ENCODE measurements around the gene ZNHIT6.

The ZNHIT6 gene

GRCh38 chr1:85624361-85624760 lies 83.9 kb downstream of the ZNHIT6 start:
- Histone ChIP-seq H3K4me3 (ENCODE audit: insufficient read depth, low read depth, low read length) (no peak overlapping the region), H3K27me3 (ENCODE audit: control insufficient read depth, insufficient read depth, low read length, poor library complexity, severe bottlenecking) (no peaks in the 10 kb centered on the region), H3K27ac (ENCODE audit: insufficient read depth, low read depth, low read length, poor library complexity, severe bottlenecking) (no peak overlapping the region), H3K36me3 (ENCODE audit: control insufficient read depth, insufficient read depth, low read length) (no peaks in the 10 kb centered on the region), H3K4me1 (ENCODE audit: control insufficient read depth, insufficient read depth, low read length) (peaks cover 9% of the 10 kb centered on the region), H3K9me3 (ENCODE audit: control insufficient read depth, low read length) (no peaks in the 10 kb centered on the region)
- WGBS, 2 experiments, result 92 to 93% methylated on average over 4 of the region's 4 CpGs

GRCh38 chr1:85623061-85623471 lies 85.2 kb downstream of the ZNHIT6 start:
- H3K4me1 ChIP-seq (ENCODE audit: control insufficient read depth, insufficient read depth, low read length), result no peaks in the 10 kb centered on the region
- 94 to 100% methylated on average over 1 of the region's 1 CpG for WGBS, 2 experiments
- H3K27me3 ChIP-seq (ENCODE audit: control insufficient read depth, insufficient read depth, low read length, poor library complexity, severe bottlenecking), result no peaks in the 10 kb centered on the region
- H3K4me3 ChIP-seq (ENCODE audit: insufficient read depth, low read depth, low read length), result no peak overlapping the region
- H3K9me3 ChIP-seq (ENCODE audit: control insufficient read depth, low read length), result no peaks in the 10 kb centered on the region
- H3K27ac ChIP-seq (ENCODE audit: insufficient read depth, low read depth, low read length, poor library complexity, severe bottlenecking), result no peak overlapping the region
- H3K36me3 ChIP-seq (ENCODE audit: control insufficient read depth, insufficient read depth, low read length), result no peaks in the 10 kb centered on the region

- H3K9me3 ChIP-seq (ENCODE audit: control insufficient read depth, low read length), result no peaks in the 10 kb centered on the region
- H3K36me3 ChIP-seq (ENCODE audit: control insufficient read depth, insufficient read depth, low read length), result no peaks in the 10 kb centered on the region
- no peaks in the 10 kb centered on the region for H3K27me3 ChIP-seq (ENCODE audit: control insufficient read depth, insufficient read depth, low read length, poor library complexity, severe bottlenecking)
- no peaks in the 10 kb centered on the region for H3K4me1 ChIP-seq (ENCODE audit: control insufficient read depth, insufficient read depth, low read length)
- no peak overlapping the region for H3K4me3 ChIP-seq (ENCODE audit: insufficient read depth, low read depth, low read length)
- no peak overlapping the region for H3K27ac ChIP-seq (ENCODE audit: insufficient read depth, low read depth, low read length, poor library complexity, severe bottlenecking)
- WGBS, 2 experiments, result 86 to 100% methylated on average over 1 of the region's 1 CpG
Observed at GRCh38 chr1:85621430-85621829, 86.8 kb downstream of the ZNHIT6 start.

GRCh38 chr1:85617633-85618100 lies 90.6 kb downstream of the ZNHIT6 start:
- no peaks in the 10 kb centered on the region for H3K27me3 ChIP-seq (ENCODE audit: control insufficient read depth, insufficient read depth, low read length, poor library complexity, severe bottlenecking)
- peaks cover 5% of the 10 kb centered on the region for H3K4me1 ChIP-seq (ENCODE audit: control insufficient read depth, insufficient read depth, low read length)
- WGBS, 2 experiments, result 91 to 95% methylated on average over 3 of the region's 3 CpGs
- no peaks in the 10 kb centered on the region for H3K36me3 ChIP-seq (ENCODE audit: control insufficient read depth, insufficient read depth, low read length)
- H3K27ac ChIP-seq (ENCODE audit: insufficient read depth, low read depth, low read length, poor library complexity, severe bottlenecking), result no peak overlapping the region
- no peaks in the 10 kb centered on the region for H3K9me3 ChIP-seq (ENCODE audit: control insufficient read depth, low read length)
- H3K4me3 ChIP-seq (ENCODE audit: insufficient read depth, low read depth, low read length), result no peak overlapping the region

- 100% methylated on average over 2 of the region's 3 CpGs for WGBS, 2 experiments
- Histone ChIP-seq H3K36me3 (ENCODE audit: control insufficient read depth, insufficient read depth, low read length) (no peaks in the 10 kb centered on the region), H3K27me3 (ENCODE audit: control insufficient read depth, insufficient read depth, low read length, poor library complexity, severe bottlenecking) (no peaks in the 10 kb centered on the region), H3K4me1 (ENCODE audit: control insufficient read depth, insufficient read depth, low read length) (peaks cover 6% of the 10 kb centered on the region), H3K9me3 (ENCODE audit: control insufficient read depth, low read length) (no peaks in the 10 kb centered on the region), H3K4me3 (ENCODE audit: insufficient read depth, low read depth, low read length) (no peak overlapping the region), H3K27ac (ENCODE audit: insufficient read depth, low read depth, low read length, poor library complexity, severe bottlenecking) (no peak overlapping the region)
Observed at GRCh38 chr1:85616736-85617135, 91.5 kb downstream of the ZNHIT6 start.

GRCh38 chr1:85616364-85616705 lies 91.9 kb downstream of the ZNHIT6 start:
- Histone ChIP-seq H3K36me3 (ENCODE audit: control insufficient read depth, insufficient read depth, low read length) (no peaks in the 10 kb centered on the region), H3K4me3 (ENCODE audit: insufficient read depth, low read depth, low read length) (no peak overlapping the region), H3K4me1 (ENCODE audit: control insufficient read depth, insufficient read depth, low read length) (peaks cover 6% of the 10 kb centered on the region), H3K27me3 (ENCODE audit: control insufficient read depth, insufficient read depth, low read length, poor library complexity, severe bottlenecking) (no peaks in the 10 kb centered on the region), H3K27ac (ENCODE audit: insufficient read depth, low read depth, low read length, poor library complexity, severe bottlenecking) (no peak overlapping the region), H3K9me3 (ENCODE audit: control insufficient read depth, low read length) (no peaks in the 10 kb centered on the region)
- WGBS, 2 experiments, result 94 to 96% methylated on average over 11 of the region's 11 CpGs

GRCh38 chr1:85615586-85616363 lies 92.5 kb downstream of the ZNHIT6 start:
- Histone ChIP-seq H3K27ac (ENCODE audit: insufficient read depth, low read depth, low read length, poor library complexity, severe bottlenecking) (no peak overlapping the region), H3K27me3 (ENCODE audit: control insufficient read depth, insufficient read depth, low read length, poor library complexity, severe bottlenecking) (no peaks in the 10 kb centered on the region), H3K9me3 (ENCODE audit: control insufficient read depth, low read length) (no peaks in the 10 kb centered on the region), H3K4me1 (ENCODE audit: control insufficient read depth, insufficient read depth, low read length) (peaks cover 6% of the 10 kb centered on the region), H3K4me3 (ENCODE audit: insufficient read depth, low read depth, low read length) (no peak overlapping the region), H3K36me3 (ENCODE audit: control insufficient read depth, insufficient read depth, low read length) (no peaks in the 10 kb centered on the region)
- WGBS, 2 experiments, result 95 to 96% methylated on average over 48 to 49 of the region's 49 CpGs

GRCh38 chr1:85612704-85613361 lies 95.4 kb downstream of the ZNHIT6 start:
- WGBS, 2 experiments, result 70 to 74% methylated on average over 6 of the region's 6 CpGs
- Histone ChIP-seq H3K27ac (ENCODE audit: insufficient read depth, low read depth, low read length, poor library complexity, severe bottlenecking) (no peak overlapping the region), H3K36me3 (ENCODE audit: control insufficient read depth, insufficient read depth, low read length) (no peaks in the 10 kb centered on the region), H3K4me1 (ENCODE audit: control insufficient read depth, insufficient read depth, low read length) (peaks cover 6% of the 10 kb centered on the region), H3K9me3 (ENCODE audit: control insufficient read depth, low read length) (no peaks in the 10 kb centered on the region), H3K27me3 (ENCODE audit: control insufficient read depth, insufficient read depth, low read length, poor library complexity, severe bottlenecking) (no peaks in the 10 kb centered on the region), H3K4me3 (ENCODE audit: insufficient read depth, low read depth, low read length) (no peak overlapping the region)

GRCh38 chr1:85611856-85612255 lies 96.4 kb downstream of the ZNHIT6 start:
- peaks cover 11% of the 10 kb centered on the region for H3K4me1 ChIP-seq (ENCODE audit: control insufficient read depth, insufficient read depth, low read length)
- H3K27ac ChIP-seq (ENCODE audit: insufficient read depth, low read depth, low read length, poor library complexity, severe bottlenecking), result no peak overlapping the region
- no peaks in the 10 kb centered on the region for H3K36me3 ChIP-seq (ENCODE audit: control insufficient read depth, insufficient read depth, low read length)
- WGBS, 2 experiments, result 86 to 90% methylated on average over 5 of the region's 5 CpGs
- H3K4me3 ChIP-seq (ENCODE audit: insufficient read depth, low read depth, low read length), result no peak overlapping the region
- no peaks in the 10 kb centered on the region for H3K9me3 ChIP-seq (ENCODE audit: control insufficient read depth, low read length)
- H3K27me3 ChIP-seq (ENCODE audit: control insufficient read depth, insufficient read depth, low read length, poor library complexity, severe bottlenecking), result no peaks in the 10 kb centered on the region

- no peak overlapping the region for H3K27ac ChIP-seq (ENCODE audit: insufficient read depth, low read depth, low read length, poor library complexity, severe bottlenecking)
- no peaks in the 10 kb centered on the region for H3K36me3 ChIP-seq (ENCODE audit: control insufficient read depth, insufficient read depth, low read length)
- WGBS, 2 experiments, result 92 to 95% methylated on average over 2 of the region's 2 CpGs
- H3K4me3 ChIP-seq (ENCODE audit: insufficient read depth, low read depth, low read length), result no peak overlapping the region
- no peaks in the 10 kb centered on the region for H3K9me3 ChIP-seq (ENCODE audit: control insufficient read depth, low read length)
- H3K27me3 ChIP-seq (ENCODE audit: control insufficient read depth, insufficient read depth, low read length, poor library complexity, severe bottlenecking), result no peaks in the 10 kb centered on the region
- peaks cover 12% of the 10 kb centered on the region for H3K4me1 ChIP-seq (ENCODE audit: control insufficient read depth, insufficient read depth, low read length)
Observed at GRCh38 chr1:85611425-85611824, 96.8 kb downstream of the ZNHIT6 start.
